H1 (cell line): ENCODE measurements around the gene HSPA1B. TPM values are rescaled to one million over a fixed set of nuclear protein-coding genes. Genes with fewer than 3 reads are reported as not detected.

Experiments
- CTCF ChIA-PET: fragments of 300-600 bp; sonication (Branson Sonifier 250); formaldehyde crosslinking; loops from one replicate; lab custom pipeline; 2021; ENCODE audit not compliant: partially characterized antibody; lab: Charles Lee
- POLR2A ChIA-PET: fragments of 300-600 bp; sonication (Branson Sonifier 250); formaldehyde crosslinking; loops from one replicate; lab custom pipeline; 2021; ENCODE audit warnings: inconsistent platforms; ENCODE audit not compliant: partially characterized antibody; lab: Charles Lee
- DNase-seq, 2 experiments: peaks; one replicate each; pipeline versions ENCODE4 v3.0.0 to v3.0.0-alpha.2; 2010 to 2022; ENCODE audit warnings: low spot score in 2 of 2, low read depth in 1 of 2, mixed read lengths in 1 of 2
- FAIRE-seq: peaks from 2 replicates; lab custom pipeline; 2011; peaks lifted over from hg19 to GRCh38; lab: Jason Lieb, UNC
- H2AFZ ChIP-seq: 2 replicates; pipeline ENCODE4 v1.8.1; 2012; ENCODE audit warnings: low read length, inconsistent platforms
- H2AK5ac ChIP-seq: 2 replicates; pipeline ENCODE4 v1.6.1; 2013; ENCODE audit warnings: low read depth, low read length
- H2BK120ac ChIP-seq: replicated peaks from 2 replicates; pipeline ENCODE3; 2013; ENCODE audit warnings: low read depth, low read length, inconsistent platforms
- H2BK12ac ChIP-seq: 2 replicates; pipeline ENCODE4 v1.6.1; 2013; ENCODE audit warnings: low read depth, low read length
- H2BK15ac ChIP-seq: 2 replicates; pipeline ENCODE4 v1.6.1; 2013; ENCODE audit warnings: low read length
- H2BK20ac ChIP-seq: 2 replicates; pipeline ENCODE4 v1.6.1; 2013; ENCODE audit warnings: low read length
- H2BK5ac ChIP-seq: 2 replicates; pipeline ENCODE4 v1.6.1; 2013; ENCODE audit warnings: low read depth, low read length
- H3K14ac ChIP-seq: 2 replicates; pipeline ENCODE4 v1.6.1; 2013; ENCODE audit warnings: inconsistent platforms; ENCODE audit not compliant: insufficient read length
- H3K18ac ChIP-seq: 2 replicates; pipeline ENCODE4 v1.6.1; 2013; ENCODE audit warnings: low read length; ENCODE audit errors: extremely low read depth
- H3K23ac ChIP-seq: 2 replicates; pipeline ENCODE4 v1.6.1; 2013; ENCODE audit warnings: inconsistent platforms; ENCODE audit not compliant: insufficient read length
- H3K23me2 ChIP-seq: 2 replicates; pipeline ENCODE4 v1.6.1; 2013; ENCODE audit warnings: low read depth, low read length
- H3K27ac ChIP-seq: 2 replicates; pipeline ENCODE4 v1.6.1; 2011; ENCODE audit warnings: low read depth, low read length, inconsistent platforms
- H3K27me3 ChIP-seq, 4 experiments: replicated peaks in 1 of 4; 1 replicate in 1 of 4; 2 replicates in 3 of 4; pipeline versions ENCODE4 v1.6.1 to v1.8.1; 2011 to 2013; ENCODE audit warnings: low read length in 3 of 4, mild to moderate bottlenecking in 3 of 4, inconsistent platforms in 2 of 4, mixed read lengths in 2 of 4, moderate library complexity in 1 of 4; ENCODE audit not compliant: control insufficient read depth in 3 of 4, insufficient read depth in 3 of 4; ENCODE audit errors: extremely low read depth in 1 of 4
- H3K36me3 ChIP-seq, 4 experiments: 2 replicates each; pipeline versions ENCODE4 v1.6.1 to v1.8.1; 2011 to 2013; ENCODE audit warnings: mild to moderate bottlenecking in 4 of 4, low read length in 3 of 4, moderate library complexity in 2 of 4, control low read depth in 1 of 4, inconsistent platforms in 1 of 4; ENCODE audit not compliant: insufficient read depth in 4 of 4, control insufficient read depth in 2 of 4
- H3K4ac ChIP-seq: replicated peaks from 2 replicates; pipeline ENCODE3; 2013; ENCODE audit warnings: low read length, low read depth, mixed read lengths, inconsistent platforms; ENCODE audit not compliant: insufficient read length
- H3K4me1 ChIP-seq, 4 experiments: replicated peaks in 1 of 4; 1 replicate in 1 of 4; 2 replicates in 3 of 4; pipeline versions ENCODE4 v1.6.1 to v1.8.1; 2011 to 2013; ENCODE audit warnings: low read length in 3 of 4, inconsistent platforms in 2 of 4, mixed read lengths in 1 of 4; ENCODE audit not compliant: insufficient read depth in 4 of 4, control insufficient read depth in 3 of 4
- H3K4me2 ChIP-seq, 2 experiments: 2 replicates each; pipeline versions ENCODE4 v1.6.1 to v1.8.1; 2011 to 2013; ENCODE audit warnings: low read depth in 2 of 2, low read length in 2 of 2, control low read depth in 1 of 2, inconsistent platforms in 1 of 2, mild to moderate bottlenecking in 1 of 2; ENCODE audit not compliant: insufficient read depth in 1 of 2
- H3K4me3 ChIP-seq, 4 experiments: fragments of 200-600, 300-600 bp in 1 of 4; sonication (generic), shearing (Covaris generic), sonication (Bioruptor Twin) in 1 of 4; 2 replicates each; pipeline versions ENCODE4 v1.5.1 to v1.8.1; 2011 to 2016; ENCODE audit warnings: low read length in 4 of 4, low read depth in 3 of 4, control low read depth in 2 of 4, inconsistent platforms in 2 of 4, mild to moderate bottlenecking in 2 of 4, mixed read lengths in 1 of 4, moderate library complexity in 1 of 4; ENCODE audit not compliant: insufficient read depth in 2 of 4; ENCODE audit errors: extremely low read depth in 1 of 4
- H3K56ac ChIP-seq: replicated peaks from 2 replicates; pipeline ENCODE3; 2013; ENCODE audit warnings: low read depth, mild to moderate bottlenecking, mixed read lengths, low read length, inconsistent platforms; ENCODE audit not compliant: insufficient read length
- H3K79me1 ChIP-seq: 2 replicates; pipeline ENCODE4 v1.6.1; 2013; ENCODE audit warnings: low read depth, low read length, control low read depth
- H3K79me2 ChIP-seq, 2 experiments: 2 replicates each; pipeline versions ENCODE4 v1.6.1 to v1.8.1; 2012 to 2013; ENCODE audit warnings: low read length in 2 of 2, mild to moderate bottlenecking in 2 of 2, inconsistent platforms in 1 of 2; ENCODE audit not compliant: insufficient read depth in 2 of 2, control insufficient read depth in 1 of 2
- H3K9ac ChIP-seq, 4 experiments: replicated peaks in 1 of 4; 1 replicate in 1 of 4; 2 replicates in 3 of 4; pipeline versions ENCODE4 v1.6.1 to v1.8.1; 2011 to 2013; ENCODE audit warnings: low read depth in 3 of 4, low read length in 3 of 4, control low read depth in 2 of 4, mild to moderate bottlenecking in 2 of 4, moderate library complexity in 2 of 4, inconsistent platforms in 1 of 4; ENCODE audit errors: extremely low read depth in 1 of 4
- H3K9me3 ChIP-seq, 2 experiments: 2 replicates each; pipeline versions ENCODE4 v1.6.1 to v1.8.1; 2012 to 2013; ENCODE audit warnings: mild to moderate bottlenecking in 2 of 2, moderate library complexity in 2 of 2, control low read depth in 1 of 2, inconsistent platforms in 1 of 2, low read depth in 1 of 2, low read length in 1 of 2, mixed read lengths in 1 of 2; ENCODE audit not compliant: insufficient read depth in 2 of 2
- H4K20me1 ChIP-seq, 2 experiments: replicated peaks in 1 of 2; 2 replicates each; pipeline versions ENCODE3 to v1.8.1; 2011 to 2013; ENCODE audit warnings: inconsistent platforms in 2 of 2, low read length in 2 of 2, mild to moderate bottlenecking in 1 of 2; ENCODE audit not compliant: insufficient read depth in 2 of 2, control insufficient read depth in 1 of 2
- H4K5ac ChIP-seq: 2 replicates; pipeline ENCODE4 v1.6.1; 2013; ENCODE audit warnings: low read length, low read depth, mixed read lengths, inconsistent platforms; ENCODE audit not compliant: insufficient read length
- H4K8ac ChIP-seq: 2 replicates; pipeline ENCODE4 v1.8.0; 2013; ENCODE audit warnings: mild to moderate bottlenecking, moderate library complexity, low read length, inconsistent platforms; ENCODE audit not compliant: insufficient read depth; ENCODE audit errors: extremely low read depth
- H4K91ac ChIP-seq: replicated peaks from 2 replicates; pipeline ENCODE3; 2013; ENCODE audit warnings: low read length, mixed read lengths, inconsistent platforms; ENCODE audit not compliant: insufficient read length
- CBX8 ChIP-seq: fragments of 300-800, 300-1000 bp; sonication (generic); IDR thresholded peaks from 2 replicates; pipeline ENCODE4 v1.7.1; 2016; ENCODE audit warnings: low read depth, low read length, borderline replicate concordance
- CHD2 ChIP-seq: IDR thresholded peaks from 2 replicates; pipeline ENCODE4 v1.6.1; 2012; ENCODE audit warnings: low read length, improper control_type of control experiment
- SIRT6 ChIP-seq: IDR thresholded peaks from one replicate; pipeline ENCODE4 v1.7.1; 2012; ENCODE audit warnings: low read length, inconsistent platforms
- WGBS, 2 experiments: shearing (Covaris generic) in 1 of 2; methylation state at CpG; one replicate each; pipeline versions ENCODE4 v1.1.6 to v1.1.7; 2013 to 2015; ENCODE audit warnings: low lambda C conversion rate in 2 of 2, mixed read lengths in 2 of 2, inconsistent platforms in 1 of 2, low coverage in 1 of 2, missing lambda C conversion rate in 1 of 2; ENCODE audit not compliant: insufficient replicate concordance in 2 of 2, insufficient coverage in 1 of 2, insufficient read length in 1 of 2; ENCODE audit errors: extremely low coverage in 1 of 2, missing lambda C conversion rate in 1 of 2; 5-methylcytosine and 5-hydroxymethylcytosine counted together
- polyA plus RNA-seq, 7 experiments: library from polyadenylated mRNA; depleted of rRNA in 3 of 7; stranded (reverse) in 5 of 7; unstranded in 2 of 7; fragments of >200 nt in 5 of 7; fragments of 200-250 nt in 2 of 7; gene quantifications; 1 replicate in 5 of 7; 2 replicates in 1 of 7; 4 replicates in 1 of 7; pipeline versions ENCODE4 v1.2.1 to v1.2.3, GENCODE V29; 2011 to 2013; ENCODE audit warnings: missing spikeins in 2 of 7, mixed read lengths in 2 of 7
- total RNA-seq: library from RNA; stranded (reverse); fragmentation: NEBNext Ultra II Directional; extraction: Animal tissue kit (Norgen Biotek cat#: 25700); gene quantifications from 2 replicates; pipeline ENCODE4 v1.2.1, GENCODE V29; 2021

HSPA1B gene
- total and polyA plus RNA-seq, 2 of the 8 experiments (the other 6 are each of a cell fraction or from before 2014, with no cell fraction given): 36.6 to 76.6 TPM

GRCh38 chr6:31805939-31806469, 21.5 kb upstream of the HSPA1B start:
- Histone ChIP-seq H3K79me2 (peaks cover 5 to 18% of the 10 kb centered on the region in 2 experiments; a peak in 2 of 4 replicates), H3K4me1 (peaks cover 0 to 2% (median 0%) of the 10 kb centered on the region in 4 experiments; a peak in 1 of 7 replicates), H3K36me3 (peaks cover 0 to 23% (median 8%) of the 10 kb centered on the region in 4 experiments; a peak in 3 of 8 replicates), H3K9ac (peak overlapping the region; percentile 87 to 96 (median 92)), H3K4me2 (peak overlapping the region; percentile 80 to 89), H4K5ac (peak overlapping the region; percentile 85), H4K20me1 (no peaks in the 10 kb centered on the region), H2BK20ac (no peak overlapping the region), H3K23me2 (peaks cover 6% of the 10 kb centered on the region), H3K27me3 (no peaks in the 10 kb centered on the region), H3K18ac (peak overlapping the region; percentile 85; the same call in 1 of the 2 replicates), H3K23ac (no peak overlapping the region), H3K56ac (peak overlapping the region; percentile 99), H2BK12ac (peak overlapping the region; percentile 50; the same call in 1 of the 2 replicates), H3K14ac (no peak overlapping the region), H3K79me1 (no peaks in the 10 kb centered on the region), H4K8ac (peak overlapping the region; percentile 77; the same call in 1 of the 2 replicates), H2BK15ac (no peak overlapping the region), H2BK120ac (no peak overlapping the region), H2AFZ (peak overlapping the region; percentile 76; the same call in 1 of the 2 replicates), H2AK5ac (peak overlapping the region; percentile 42; the same call in 1 of the 2 replicates), H3K4me3 (peak overlapping the region; percentile 76 to 96 (median 86)), H3K9me3 (no peaks in the 10 kb centered on the region), H2BK5ac (peak overlapping the region; percentile 99), H4K91ac (peak overlapping the region; percentile 78), H3K4ac (peak overlapping the region; percentile 71), H3K27ac (peak overlapping the region; percentile 91)
- no peak for TF ChIP-seq SIRT6
- TF ChIP-seq CBX8: no peak
- TF ChIP-seq CHD2: no peak
- ChIA-PET POLR2A (interaction anchor here (0.6 to 4.7 kb wide), 28 partner anchors 8 to 176 kb away, joined by 3 to 42 read pairs (median 4); partner anchors contain the start of genes ABHD16A, C6orf47, DDAH2 and GPANK1), CTCF (interaction anchor here (0.7 to 3.9 kb wide), 14 partner anchors 8 to 142 kb away, joined by 3 to 21 read pairs (median 4); partner anchors contain the start of genes DDAH2, LY6G6D, MPIG6B and VARS1)
- WGBS, 2 experiments: 20% methylated on average over 7 of the region's 7 CpGs; no CpG with 5 or more reads in 1 of the 2 experiments
- FAIRE-seq: no peak
- no peak for DNase-seq
